ENCODE measurements around the gene STX3.

STX3 gene

GRCh38 chr11:59829358-59829757, 74.2 kb downstream of the STX3 start:
- DNase-seq (ENCODE audit: low read depth), result no peak
- TF ChIP-seq CTCF (conservative IDR thresholded peaks at IDR 0.05; ENCODE audit: low read length), result no peak
- H3K4me3 ChIP-seq (ENCODE audit: low read length), result no peak overlapping the region

GRCh38 chr11:59833602-59834001, 78.4 kb downstream of the STX3 start:
- H3K4me3 ChIP-seq (ENCODE audit: low read length), result no peak overlapping the region
- DNase-seq (ENCODE audit: low read depth), result no peak
- no peak for TF ChIP-seq CTCF (conservative IDR thresholded peaks at IDR 0.05; ENCODE audit: low read length)

GRCh38 chr11:59839615-59840014, 84.4 kb downstream of the STX3 start:
- no peak for TF ChIP-seq CTCF (conservative IDR thresholded peaks at IDR 0.05; ENCODE audit: low read length)
- no peak overlapping the region for H3K4me3 ChIP-seq (ENCODE audit: low read length)
- DNase-seq (ENCODE audit: low read depth), result no peak

- TF ChIP-seq CTCF (conservative IDR thresholded peaks at IDR 0.05; ENCODE audit: low read length), result no peak
- no peak for DNase-seq (ENCODE audit: low read depth)
- no peak overlapping the region for H3K4me3 ChIP-seq (ENCODE audit: low read length)
Observed at GRCh38 chr11:59841514-59841913, 86.3 kb downstream of the STX3 start.

GRCh38 chr11:59842316-59842715, 87.1 kb downstream of the STX3 start:
- H3K4me3 ChIP-seq (ENCODE audit: low read length), result no peak overlapping the region
- TF ChIP-seq CTCF (conservative IDR thresholded peaks at IDR 0.05; ENCODE audit: low read length), result no peak
- no peak for DNase-seq (ENCODE audit: low read depth)

GRCh38 chr11:59845399-59845798, 90.2 kb downstream of the STX3 start, which contains the start of gene CBLIF:
Gene CBLIF, minus strand, starts transcription at chr11:59845499. Its CDS starts 46 bp downstream, at chr11:59845453.
- H3K4me3 ChIP-seq (ENCODE audit: low read length), result no peak within 1 kb of the TSS
- no peak for DNase-seq (ENCODE audit: low read depth)
- TF ChIP-seq CTCF (conservative IDR thresholded peaks at IDR 0.05; ENCODE audit: low read length), result no peak

GRCh38 chr11:59846556-59846955, 91.4 kb downstream of the STX3 start:
- H3K4me3 ChIP-seq (ENCODE audit: low read length), result no peak overlapping the region
- TF ChIP-seq CTCF (conservative IDR thresholded peaks at IDR 0.05; ENCODE audit: low read length), result no peak
- no peak for DNase-seq (ENCODE audit: low read depth)
